HG03378 (cell line): ENCODE measurements around the gene CLIC3.

Experiments used
- ATAC-seq: cut with Tn5 transposase; IDR thresholded peaks from one replicate; pipeline ENCODE4 v1.9.1; 2021; ENCODE audit warnings: mild to moderate bottlenecking, moderate library complexity; ENCODE audit not compliant: unreplicated experiment

CLIC3 gene

DNA sequence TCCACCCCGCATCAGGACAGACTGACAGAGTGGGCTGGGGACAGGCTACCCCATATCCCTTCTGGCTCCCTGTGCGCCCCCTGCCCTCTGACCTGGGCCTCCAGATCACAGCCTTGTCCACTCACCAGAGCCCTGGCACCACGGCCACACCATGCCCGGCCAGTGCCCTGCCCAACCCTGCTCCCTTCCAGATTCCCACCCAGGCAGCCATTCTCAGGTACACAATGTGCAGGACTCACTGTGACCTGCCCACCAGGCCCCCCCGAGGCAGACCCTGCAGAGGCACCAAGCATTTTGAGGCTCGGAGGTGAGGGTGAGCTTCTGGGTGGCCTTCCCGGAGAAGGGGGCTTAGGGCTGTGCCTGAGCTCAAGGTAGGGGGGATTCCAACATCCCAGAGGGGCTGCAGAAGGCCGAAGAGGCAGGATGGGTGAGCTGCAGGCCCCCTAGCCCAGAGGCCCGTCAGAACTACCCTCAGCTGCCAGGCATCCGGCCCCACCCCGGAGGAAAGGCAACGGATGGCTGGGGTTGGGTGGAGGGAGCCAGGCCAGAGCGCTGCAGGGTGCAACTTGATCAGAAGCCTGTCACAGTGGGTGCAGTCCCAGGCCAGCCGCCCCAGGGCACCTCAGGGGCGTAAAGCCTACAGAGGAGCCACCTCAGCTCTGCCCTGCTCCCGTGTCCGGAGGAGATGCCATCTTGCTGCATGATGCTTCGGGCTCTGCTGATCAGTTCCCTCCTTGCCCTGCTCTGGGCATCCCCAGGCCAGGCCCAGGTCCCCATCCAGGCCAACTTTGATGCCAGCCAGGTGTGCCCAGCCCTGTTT lies 13.9 kb downstream of the CLIC3 start, which contains the start of gene LCNL1:
Gene LCNL1 (plus strand): TSS at position 762 of the 820 bp plus-strand sequence. CDS start 594 bp downstream, outside the sequence.
- ATAC-seq = no peak

DNA sequence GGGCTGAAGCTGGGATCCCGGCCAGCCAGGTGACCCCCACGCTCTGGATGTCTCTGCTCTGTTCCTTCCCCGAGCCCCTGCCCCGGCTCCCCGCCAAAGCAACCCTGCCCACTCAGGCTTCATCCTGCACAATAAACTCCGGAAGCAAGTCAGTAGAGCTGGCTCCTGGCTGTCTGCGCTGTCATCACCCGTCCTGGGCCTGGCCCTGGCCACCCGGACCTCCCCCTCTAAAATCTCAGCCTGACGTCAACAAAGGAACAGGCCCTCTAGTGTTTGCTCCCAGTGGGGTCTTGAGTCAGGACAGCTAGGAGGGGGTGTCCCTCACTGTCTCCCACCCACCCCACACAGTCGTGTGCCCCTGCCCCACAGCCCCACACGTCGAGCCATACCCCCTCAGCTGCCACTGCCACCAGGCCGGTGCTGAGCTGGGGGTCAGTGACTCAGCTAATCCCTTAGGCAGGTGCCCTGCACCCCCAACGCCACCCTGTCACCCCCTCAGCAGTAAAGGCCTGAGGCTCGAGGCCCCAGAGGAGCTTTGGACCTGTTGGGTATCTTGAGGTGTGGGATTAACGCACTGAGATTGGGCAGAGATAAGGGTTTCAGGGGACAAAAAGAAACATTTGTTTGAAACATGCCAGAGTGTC lies 14.7 kb downstream of the CLIC3 start:
- no peak for ATAC-seq

DNA sequence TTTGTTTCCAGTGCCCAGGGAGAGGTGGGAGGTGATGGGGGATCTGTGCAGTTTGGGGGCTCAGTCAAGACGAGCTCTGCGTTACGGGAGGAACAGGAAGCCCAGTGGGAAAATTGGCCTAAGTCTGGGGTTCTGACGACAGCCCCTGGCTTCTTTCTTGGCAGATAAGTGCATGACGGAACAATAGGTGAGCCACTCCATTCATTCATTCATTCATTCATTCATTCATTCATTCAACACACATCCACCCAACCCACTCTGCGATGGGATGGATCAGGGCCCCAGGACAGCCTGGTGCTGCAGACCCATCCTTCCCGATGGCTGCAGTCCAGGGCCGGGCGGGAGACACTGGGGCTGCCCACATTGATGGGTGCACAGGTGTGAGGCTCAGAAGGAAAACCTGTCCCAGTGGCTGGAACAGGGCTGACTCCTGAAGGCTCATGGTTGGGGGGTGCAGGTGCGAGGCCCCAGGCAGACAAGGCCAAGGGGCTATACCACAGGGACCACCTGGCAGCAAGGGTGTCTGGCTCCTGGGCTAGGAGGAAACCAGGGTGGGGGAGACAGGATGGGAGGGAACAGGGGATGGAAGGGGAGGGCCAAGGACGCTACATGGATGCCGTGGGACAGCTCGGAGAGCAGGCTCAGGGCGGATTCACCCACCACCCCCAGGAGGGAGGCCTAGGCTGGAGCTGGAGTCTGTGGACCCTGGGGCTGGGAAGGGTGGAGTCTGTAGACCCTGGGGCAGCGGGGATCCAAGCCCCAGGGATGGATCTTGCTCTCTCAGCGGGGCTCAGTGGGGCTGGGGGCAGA lies 15.5 kb downstream of the CLIC3 start:
- no peak for ATAC-seq

DNA sequence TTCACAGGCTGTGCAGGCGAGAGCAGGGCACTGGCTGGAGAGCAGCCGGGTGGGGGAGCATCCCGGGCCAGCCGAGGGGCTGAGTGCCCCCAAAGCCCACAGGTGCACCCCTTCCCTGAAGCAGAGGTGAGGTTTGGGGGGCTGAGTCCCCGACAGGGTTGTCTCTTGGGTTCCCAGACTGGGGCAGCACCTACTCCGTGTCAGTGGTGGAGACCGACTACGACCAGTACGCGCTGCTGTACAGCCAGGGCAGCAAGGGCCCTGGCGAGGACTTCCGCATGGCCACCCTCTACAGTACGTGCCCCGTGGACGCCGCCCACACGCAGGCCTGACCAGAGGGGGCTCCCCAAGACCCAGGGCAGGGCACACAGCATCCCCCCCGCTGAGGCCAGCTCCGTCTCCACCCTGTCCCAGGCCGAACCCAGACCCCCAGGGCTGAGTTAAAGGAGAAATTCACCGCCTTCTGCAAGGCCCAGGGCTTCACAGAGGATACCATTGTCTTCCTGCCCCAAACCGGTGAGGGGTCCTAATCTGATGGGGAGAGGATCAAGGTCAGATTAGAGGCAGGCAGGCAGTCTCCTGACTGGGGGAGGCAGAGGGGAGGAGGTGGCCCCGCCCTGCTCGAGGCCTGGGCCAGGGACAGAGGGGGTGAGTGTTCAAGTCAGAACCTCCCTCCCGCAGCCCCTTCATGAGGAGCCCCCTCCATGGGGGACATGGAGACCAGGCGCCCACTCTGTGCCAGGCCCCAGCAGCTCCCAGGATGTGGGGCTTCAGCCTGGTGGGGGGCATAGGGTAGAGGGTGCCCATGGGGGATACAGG lies 16.4 kb downstream of the CLIC3 start:
- ATAC-seq = no peak

DNA sequence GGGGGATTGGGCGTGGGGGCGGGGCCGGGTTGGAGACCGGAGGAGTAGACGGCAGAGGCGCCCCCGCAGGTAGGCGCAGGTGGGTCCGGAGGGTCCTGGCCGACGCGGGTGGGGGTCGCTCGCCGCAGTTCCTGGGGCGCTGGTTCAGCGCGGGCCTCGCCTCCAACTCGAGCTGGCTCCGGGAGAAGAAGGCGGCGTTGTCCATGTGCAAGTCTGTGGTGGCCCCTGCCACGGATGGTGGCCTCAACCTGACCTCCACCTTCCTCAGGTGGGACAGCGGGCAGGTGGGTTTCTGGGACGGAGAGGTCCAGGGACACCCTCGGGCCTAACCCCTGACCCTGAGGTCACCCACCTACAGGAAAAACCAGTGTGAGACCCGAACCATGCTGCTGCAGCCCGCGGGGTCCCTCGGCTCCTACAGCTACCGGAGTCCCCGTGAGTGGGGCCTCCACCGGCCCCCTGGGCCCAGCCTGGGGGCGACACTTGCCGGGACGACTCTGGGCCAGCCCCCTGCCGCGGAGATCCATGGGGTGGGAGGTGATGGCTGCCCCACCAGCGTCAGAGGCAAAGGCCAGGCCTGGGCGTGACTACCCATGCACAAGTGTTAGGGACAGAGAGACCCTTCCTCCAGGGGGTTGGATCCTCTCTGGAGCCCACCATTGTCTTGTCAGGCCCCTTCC lies 17.4 kb downstream of the CLIC3 start:
- ATAC-seq = no peak

DNA sequence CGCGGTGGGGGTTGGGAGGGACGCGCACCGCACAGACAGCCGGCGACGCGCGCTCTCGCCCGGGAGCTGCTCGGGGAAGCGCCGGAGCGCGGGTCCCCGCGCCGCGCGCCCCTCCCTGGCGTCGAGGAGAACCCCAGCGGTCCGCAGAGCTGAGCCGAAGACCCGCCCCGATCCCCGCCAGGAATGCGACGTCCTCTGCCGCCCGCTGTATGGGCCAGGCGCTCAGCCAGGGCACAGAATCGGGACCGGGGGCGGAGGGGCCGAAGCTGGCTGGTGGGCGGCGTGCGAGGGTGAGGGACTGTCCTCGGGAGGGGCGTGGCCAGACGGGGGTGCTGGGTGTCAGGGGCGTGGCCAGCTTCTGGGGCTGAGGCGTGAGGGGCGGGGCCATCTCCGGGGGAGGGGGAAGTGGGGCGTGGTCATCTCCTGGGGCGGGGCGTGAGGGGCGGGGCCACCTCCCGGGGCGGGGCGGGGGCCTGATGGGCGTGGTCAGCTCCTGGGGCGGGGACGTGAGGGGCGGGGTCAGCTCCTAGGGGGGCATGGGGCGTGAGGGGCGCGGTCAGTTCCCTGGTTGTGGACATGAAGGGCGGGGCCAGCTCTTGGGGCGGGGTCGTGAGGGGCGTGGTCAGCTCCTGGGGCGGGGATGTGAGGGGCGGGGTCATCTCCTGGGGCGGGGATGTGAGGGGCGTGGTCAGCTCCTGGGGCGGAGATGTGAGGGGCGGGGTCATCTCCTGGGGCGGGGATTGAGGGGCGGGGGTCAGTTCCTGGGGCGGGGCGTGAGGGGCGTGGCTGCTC lies 18.1 kb downstream of the CLIC3 start:
- no peak for ATAC-seq

DNA sequence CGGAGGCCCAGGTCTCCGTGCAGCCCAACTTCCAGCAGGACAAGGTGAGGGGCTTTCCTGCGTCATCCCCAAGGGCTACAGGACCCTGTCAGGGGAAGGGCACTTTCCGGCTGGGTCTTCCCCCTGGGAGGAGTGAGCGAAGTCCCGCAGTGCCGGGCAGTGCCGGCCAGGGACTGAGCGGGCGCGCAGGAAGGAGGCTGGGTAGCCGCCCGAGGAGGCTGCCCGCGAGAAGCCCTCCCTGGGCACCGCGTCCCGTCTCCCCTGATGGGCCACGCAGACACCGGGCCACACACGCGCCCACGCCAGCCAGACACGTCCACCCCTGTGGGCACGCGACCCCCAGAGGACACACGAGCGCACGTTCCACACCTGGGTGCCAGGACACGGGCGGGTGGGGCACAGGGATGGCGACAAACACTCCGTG lies 18.7 kb downstream of the CLIC3 start:
- no peak for ATAC-seq

DNA sequence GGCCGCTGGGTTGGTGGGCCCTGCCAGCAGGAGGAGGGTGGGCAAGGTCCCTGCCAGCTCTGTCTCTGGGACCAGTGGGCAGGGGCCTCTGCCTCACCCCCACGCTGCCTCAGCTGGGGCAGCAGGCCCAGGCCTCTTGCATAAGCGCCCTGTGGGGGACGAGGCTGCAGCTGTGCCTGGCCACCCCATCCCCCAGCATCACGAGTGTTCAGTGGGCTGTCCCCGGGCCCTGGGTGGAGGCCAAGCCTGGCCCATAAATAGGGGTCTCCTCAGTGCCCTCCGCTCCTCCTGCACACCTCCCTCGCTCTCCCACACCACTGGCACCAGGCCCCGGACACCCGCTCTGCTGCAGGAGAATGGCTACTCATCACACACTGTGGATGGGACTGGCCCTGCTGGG lies 19.1 kb downstream of the CLIC3 start, which contains the start of gene PTGDS:
Gene PTGDS (plus strand): TSS at position 282 of the 400 bp plus-strand sequence. CDS start 75 bp downstream, at position 357.
- ATAC-seq = no peak

DNA sequence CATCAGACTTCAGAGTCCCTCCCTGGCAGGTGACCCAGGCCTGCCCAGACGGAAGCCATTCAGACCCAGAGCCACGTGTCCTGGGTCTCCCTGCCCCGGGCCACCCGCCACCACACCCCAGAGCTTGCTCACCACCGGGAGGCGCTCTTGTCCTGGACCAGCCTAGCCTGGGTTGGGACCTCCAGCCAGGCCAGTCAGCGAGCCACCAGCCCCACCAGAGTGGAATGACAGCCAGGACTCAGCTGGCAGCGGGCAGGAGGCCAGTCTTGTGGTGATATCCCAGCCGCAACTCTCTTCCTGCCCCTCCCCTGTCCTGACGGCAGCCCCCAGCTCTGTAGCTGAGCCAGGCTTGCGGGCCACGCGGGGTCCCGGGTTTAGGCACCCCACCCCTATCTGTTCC lies 20.7 kb downstream of the CLIC3 start:
- ATAC-seq = no peak

DNA sequence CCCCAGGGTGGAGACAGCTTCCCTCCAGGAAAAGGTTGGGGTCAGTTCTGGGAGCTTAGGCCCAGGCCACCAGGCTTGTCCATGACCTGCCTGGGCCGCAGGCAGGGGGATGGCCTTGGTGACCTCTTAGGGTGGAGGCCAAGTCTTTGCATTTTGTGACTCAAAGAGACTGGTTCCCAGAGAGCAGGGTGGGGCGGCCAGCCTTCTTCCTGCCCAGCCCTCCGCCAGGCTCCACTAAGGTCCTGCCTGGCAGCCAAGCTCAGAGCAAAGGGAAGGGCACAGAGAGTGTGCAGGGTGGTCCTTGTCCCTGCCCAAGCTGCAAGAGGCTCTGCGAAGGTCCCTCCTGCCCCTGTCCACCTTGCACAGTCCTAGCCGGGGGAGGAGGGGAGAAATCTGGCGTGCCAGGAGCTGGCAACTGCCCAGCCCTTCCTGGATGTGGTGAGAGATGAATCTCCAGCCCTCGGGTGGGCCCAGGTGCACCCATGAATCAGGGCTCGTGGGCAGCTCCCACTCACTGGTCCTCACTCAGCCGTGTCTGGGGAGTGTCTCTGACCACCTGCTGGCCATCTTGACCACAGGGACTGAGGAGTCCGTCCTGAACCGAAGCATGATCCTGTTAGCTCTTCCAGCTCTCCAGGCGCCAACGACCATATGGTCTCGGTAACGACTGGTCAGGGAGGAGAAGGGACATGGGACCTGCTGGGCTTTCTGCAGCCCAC lies 21.4 kb downstream of the CLIC3 start:
- ATAC-seq = no peak

DNA sequence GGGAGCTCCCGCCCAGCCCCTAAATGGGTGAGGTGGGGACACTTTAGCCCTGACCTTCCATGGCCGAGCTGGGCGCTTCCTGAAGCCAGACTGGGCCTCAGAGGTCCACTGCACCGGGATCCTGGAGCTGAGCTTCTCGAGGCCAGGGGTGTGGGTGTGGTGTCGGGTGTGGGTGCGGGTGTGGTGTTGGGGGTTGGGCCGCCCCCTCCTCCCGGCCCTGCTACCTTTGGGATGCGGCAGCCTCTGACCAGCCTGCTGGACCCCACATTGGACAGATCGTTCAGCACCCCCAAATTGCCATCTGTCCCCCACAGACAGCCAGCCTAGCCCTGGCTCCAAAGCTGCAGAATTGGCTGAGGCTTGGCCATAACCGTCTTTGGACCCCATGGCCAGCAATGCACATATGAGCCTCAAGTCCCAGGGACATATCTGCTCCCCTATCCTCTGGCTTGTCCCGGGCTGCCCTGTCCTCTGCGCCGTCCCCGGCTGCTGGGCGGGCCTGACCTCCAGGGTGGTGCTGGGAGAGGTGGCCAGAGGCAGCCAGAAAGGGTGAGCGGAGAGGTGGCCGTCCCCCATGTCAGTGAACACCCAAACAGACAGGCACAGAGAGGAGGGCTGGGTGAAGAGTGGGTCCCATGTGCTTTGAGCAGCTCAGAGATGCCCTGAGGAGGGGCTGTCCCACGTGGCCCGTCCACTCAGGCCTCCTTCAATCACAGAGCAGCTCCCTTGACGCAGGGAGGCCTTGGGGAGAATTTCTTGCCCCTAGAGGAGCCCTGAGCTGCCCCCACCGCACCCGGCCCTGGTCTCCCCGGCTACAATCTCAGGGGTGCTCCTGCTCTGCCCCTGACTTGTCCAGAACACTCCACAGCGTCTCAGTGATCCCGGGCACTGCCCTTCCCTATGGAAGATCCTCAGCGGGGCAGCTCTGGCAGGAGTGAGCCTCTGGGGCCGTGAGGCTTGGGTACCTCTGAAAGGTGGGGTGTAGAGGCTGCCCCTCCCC lies 22.4 kb downstream of the CLIC3 start:
- no peak for ATAC-seq

DNA sequence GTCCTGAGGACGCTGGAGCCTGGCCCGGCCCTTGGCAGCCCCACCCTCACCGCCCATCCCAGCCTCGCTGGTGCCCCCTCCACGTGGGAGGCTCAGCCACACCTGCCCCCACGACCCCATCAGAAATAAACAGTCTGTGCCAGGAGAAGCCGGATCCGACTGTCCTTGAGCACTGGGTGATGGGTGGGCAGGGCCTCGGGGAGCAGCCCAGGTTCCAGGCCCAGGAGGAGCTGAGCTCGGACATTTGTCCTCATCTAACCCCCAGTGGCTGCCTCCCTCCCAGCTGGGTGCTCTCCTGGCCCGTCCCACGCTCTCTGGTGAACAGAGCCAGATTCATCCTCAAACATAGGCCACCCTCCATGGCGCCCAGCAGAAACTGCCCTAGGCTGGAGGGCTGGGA lies 23.6 kb downstream of the CLIC3 start:
- no peak for ATAC-seq

DNA sequence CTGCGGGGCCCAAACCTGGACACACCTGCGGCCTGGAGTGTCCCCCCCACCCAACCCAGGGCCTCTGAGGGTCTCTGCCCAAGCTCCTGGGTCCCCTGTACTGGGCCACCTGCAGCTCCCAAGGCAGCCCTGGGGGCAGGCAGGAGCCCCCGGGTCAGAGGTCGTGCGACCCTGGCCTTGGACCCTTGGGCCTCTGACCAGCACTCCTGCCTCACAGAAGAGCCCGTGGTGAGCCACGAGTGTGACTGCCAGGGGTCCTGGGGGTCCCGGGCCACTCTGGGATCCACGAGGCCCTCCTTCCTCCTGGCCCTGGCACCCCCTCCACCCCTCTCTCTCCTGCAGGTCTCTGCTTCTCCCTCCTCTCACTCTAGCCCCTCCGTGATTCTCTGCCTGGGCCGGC lies 24.0 kb downstream of the CLIC3 start:
- no peak for ATAC-seq

DNA sequence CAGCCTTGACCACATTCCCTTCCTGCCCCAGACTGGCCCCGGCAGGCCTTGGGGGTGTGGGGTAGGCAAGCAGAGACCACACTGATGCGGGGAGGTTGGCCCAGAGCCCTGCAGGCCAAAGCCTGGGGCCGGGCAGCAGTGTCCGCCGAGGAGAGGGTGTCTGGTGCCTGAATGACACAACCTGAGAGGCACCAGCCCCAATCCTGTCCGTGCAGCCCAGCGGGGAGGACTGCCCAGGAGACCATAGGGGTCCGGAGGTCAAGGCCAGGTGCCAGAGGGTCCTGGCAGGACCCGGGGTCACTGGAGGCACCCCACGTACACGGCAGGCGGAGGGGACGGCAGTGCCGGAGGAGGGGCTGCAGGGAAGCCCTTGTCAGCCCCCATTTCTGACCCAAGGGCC lies 24.6 kb downstream of the CLIC3 start:
- no peak for ATAC-seq

DNA sequence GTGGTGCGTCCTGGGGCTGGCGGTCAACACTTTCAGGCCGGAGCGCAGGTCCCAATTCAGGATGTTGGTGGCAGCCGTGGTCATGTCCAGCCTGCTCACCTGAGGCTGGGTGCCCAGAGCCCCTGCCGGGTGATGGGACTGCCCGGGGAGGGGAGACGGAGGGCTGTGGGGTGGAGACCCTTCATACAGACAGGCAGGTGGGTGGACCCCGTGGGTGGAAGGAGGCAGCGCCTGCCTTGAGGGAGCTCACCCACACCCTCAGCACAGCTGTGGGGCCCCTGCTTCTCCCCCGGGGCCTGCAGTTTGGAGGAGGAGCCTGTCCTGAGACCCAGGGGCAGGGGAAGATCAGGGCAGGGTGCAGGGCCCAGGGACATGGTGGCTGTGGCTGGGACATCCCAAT lies 26.0 kb downstream of the CLIC3 start:
- no peak for ATAC-seq

DNA sequence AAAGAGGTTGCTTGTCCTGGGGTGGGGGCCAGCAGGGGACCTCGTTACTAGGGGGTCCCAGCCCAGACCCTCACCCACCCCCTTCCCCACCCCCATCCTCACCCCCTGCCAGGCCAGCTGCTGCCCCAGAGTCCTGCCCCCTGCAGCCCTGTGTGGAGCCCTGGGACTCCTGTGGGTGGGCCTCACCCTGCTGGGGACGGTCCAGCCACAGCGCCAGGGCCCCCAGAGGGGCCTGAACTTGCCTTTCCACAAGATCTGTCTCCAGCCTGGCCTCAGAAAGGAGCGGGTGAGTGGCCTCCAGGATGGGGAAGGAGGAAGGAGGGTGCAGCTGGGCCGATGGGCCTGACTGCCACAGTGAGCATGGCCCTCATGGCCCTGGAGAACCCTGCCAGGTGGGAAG lies 26.6 kb downstream of the CLIC3 start:
- no peak for ATAC-seq

DNA sequence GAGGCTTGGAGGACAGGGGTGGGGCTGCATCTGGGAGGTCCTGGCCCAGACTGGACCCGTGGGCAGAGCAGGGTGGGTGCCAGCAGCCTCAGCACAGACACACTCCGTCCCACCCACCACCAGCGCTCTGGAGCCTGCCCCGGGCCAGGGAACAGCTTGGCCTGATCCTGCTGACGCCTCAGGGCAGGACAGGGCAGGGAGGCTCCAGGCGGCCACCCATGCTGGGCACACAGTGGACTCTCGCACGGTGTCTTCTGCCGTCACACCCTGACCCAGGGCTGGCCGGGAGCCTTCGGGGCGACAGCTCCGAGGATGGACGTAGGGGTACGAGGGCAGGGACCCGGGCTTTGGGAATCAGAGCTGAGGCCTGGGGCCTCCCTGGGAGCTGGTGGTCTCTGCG lies 27.2 kb downstream of the CLIC3 start:
- ATAC-seq = no peak
